SU-DHL-6 (cell line): Measurements from ENCODE around the gene PIN1.

Source experiments
- CTCF ChIP-seq: fragments of 200-600 bp; sonication (generic); IDR thresholded peaks from one replicate; pipeline ENCODE4 v1.5.1; 2017; ENCODE audit warnings: antibody characterized with exemption, mild to moderate bottlenecking, low read length, moderate library complexity; ENCODE audit not compliant: insufficient read depth, poor library complexity, severe bottlenecking
- EZH2phosphoT487 ChIP-seq: fragments of 200-600 bp; sonication (generic), shearing (Covaris generic); conservative IDR thresholded peaks from 2 replicates; pipeline ENCODE4 v1.6.1; 2018; ENCODE audit warnings: mild to moderate bottlenecking, antibody characterized with exemption, low read length, moderate library complexity, mixed read lengths

- TF ChIP-seq CTCF = no peak
- TF ChIP-seq EZH2phosphoT487 = no peak
Observed at GRCh38 chr19:9857076-9857721, 22.1 kb downstream of the PIN1 start.
